ENCODE measurements around the gene RASD2. TPM values are rescaled to one million over a fixed set of nuclear protein-coding genes. Genes with fewer than 3 reads are reported as not detected.
A peak's percentile ranks its signal among the peaks of the same experiment; 100 is the strongest.

RASD2 gene
- total RNA-seq, 2 experiments from 2014 or later: not detected

- Mint-ChIP-seq H3K27ac (no peak overlapping the region), H3K27me3 (peaks cover 4% of the 10 kb centered on the region), H3K4me3 (no peak overlapping the region), H3K4me1 (no peaks in the 10 kb centered on the region), H3K9me3 (no peaks in the 10 kb centered on the region), H3K36me3 (ENCODE audit: low read depth) (no peaks in the 10 kb centered on the region)
- DNase-seq: no peak
- ChIA-PET POLR2A (no interaction called here), CTCF (interaction anchor here (6.3 kb wide), 1 partner anchor 229 kb away, joined by 42 read pairs; no protein-coding TSS in a partner anchor)
These were observed 39.9 kb downstream of the RASD2 start for GRCh38 chr22:35580351-35581022.

- Mint-ChIP-seq H3K36me3 (ENCODE audit: low read depth) (no peaks in the 10 kb centered on the region), H3K27me3 (peaks cover 2% of the 10 kb centered on the region), H3K27ac (no peak overlapping the region), H3K4me1 (no peaks in the 10 kb centered on the region), H3K9me3 (no peaks in the 10 kb centered on the region), H3K4me3 (no peak overlapping the region)
- DNase-seq: no peak
- POLR2A ChIA-PET: no interaction called here
- CTCF ChIA-PET: interaction anchor here (6.3 kb wide), 1 partner anchor 230 kb away, joined by 42 read pairs; no protein-coding TSS in a partner anchor
These were observed 40.4 kb downstream of the RASD2 start for GRCh38 chr22:35581023-35581413.

GRCh38 chr22:35582218-35582860 is 41.7 kb downstream of the RASD2 start:
- no peak for DNase-seq
- Mint-ChIP-seq H3K36me3 (ENCODE audit: low read depth) (no peaks in the 10 kb centered on the region), H3K27ac (no peak overlapping the region), H3K27me3 (no peaks in the 10 kb centered on the region), H3K4me3 (no peak overlapping the region), H3K4me1 (no peaks in the 10 kb centered on the region), H3K9me3 (no peaks in the 10 kb centered on the region)
- CTCF ChIA-PET: interaction anchor here (0.7 to 6.3 kb wide), 9 partner anchors 9 to 234 kb away, joined by 3 to 42 read pairs (median 3); no protein-coding TSS in a partner anchor
- POLR2A ChIA-PET: interaction anchor here (0.6 to 1.0 kb wide), 2 partner anchors 66 to 231 kb away, joined by 3 read pairs; no protein-coding TSS in a partner anchor

- H3K27me3 Mint-ChIP-seq: no peaks in the 10 kb centered on the region
- no peak overlapping the region for H3K27ac Mint-ChIP-seq
- no peaks in the 10 kb centered on the region for H3K36me3 Mint-ChIP-seq (ENCODE audit: low read depth)
- CTCF ChIA-PET: interaction anchor here (0.6 to 6.3 kb wide), 14 partner anchors 9 to 402 kb away, joined by 3 to 42 read pairs (median 3); no protein-coding TSS in a partner anchor
- peak; percentile 48 for DNase-seq
- POLR2A ChIA-PET: interaction anchor here (1.0 kb wide), 1 partner anchor 232 kb away, joined by 3 read pairs; no protein-coding TSS in a partner anchor
- H3K4me1 Mint-ChIP-seq: no peaks in the 10 kb centered on the region
- H3K4me3 Mint-ChIP-seq: no peak overlapping the region
- H3K9me3 Mint-ChIP-seq: no peaks in the 10 kb centered on the region
These were observed 42.4 kb downstream of the RASD2 start for GRCh38 chr22:35582861-35583670.

GRCh38 chr22:35586771-35587170 is 46.1 kb downstream of the RASD2 start:
- Mint-ChIP-seq H3K4me1 (no peaks in the 10 kb centered on the region), H3K27ac (no peak overlapping the region), H3K9me3 (no peaks in the 10 kb centered on the region), H3K27me3 (no peaks in the 10 kb centered on the region), H3K4me3 (no peak overlapping the region), H3K36me3 (ENCODE audit: low read depth) (no peaks in the 10 kb centered on the region)
- no peak for DNase-seq
- ChIA-PET CTCF (no interaction called here), POLR2A (no interaction called here)

- H3K4me3 Mint-ChIP-seq: no peak overlapping the region
- no peak for DNase-seq
- ChIA-PET POLR2A (no interaction called here), CTCF (no interaction called here)
- H3K27me3 Mint-ChIP-seq: no peaks in the 10 kb centered on the region
- H3K36me3 Mint-ChIP-seq (ENCODE audit: low read depth): no peaks in the 10 kb centered on the region
- H3K9me3 Mint-ChIP-seq: no peaks in the 10 kb centered on the region
- H3K27ac Mint-ChIP-seq: no peak overlapping the region
- no peaks in the 10 kb centered on the region for H3K4me1 Mint-ChIP-seq
These were observed 46.8 kb downstream of the RASD2 start for GRCh38 chr22:35587447-35587870.

GRCh38 chr22:35587896-35588295 is 47.3 kb downstream of the RASD2 start:
- CTCF ChIA-PET: no interaction called here
- Mint-ChIP-seq H3K9me3 (no peaks in the 10 kb centered on the region), H3K36me3 (ENCODE audit: low read depth) (no peaks in the 10 kb centered on the region), H3K27me3 (no peaks in the 10 kb centered on the region), H3K4me3 (no peak overlapping the region), H3K4me1 (no peaks in the 10 kb centered on the region), H3K27ac (no peak overlapping the region)
- POLR2A ChIA-PET: no interaction called here
- DNase-seq: no peak

GRCh38 chr22:35589071-35589755 is 48.6 kb downstream of the RASD2 start:
- Mint-ChIP-seq H3K4me3 (no peak overlapping the region), H3K9me3 (no peaks in the 10 kb centered on the region), H3K27ac (no peak overlapping the region), H3K27me3 (no peaks in the 10 kb centered on the region), H3K4me1 (no peaks in the 10 kb centered on the region), H3K36me3 (ENCODE audit: low read depth) (no peaks in the 10 kb centered on the region)
- POLR2A ChIA-PET: no interaction called here
- CTCF ChIA-PET: no interaction called here
- no peak for DNase-seq

GRCh38 chr22:35589756-35590093 is 49.1 kb downstream of the RASD2 start:
- H3K27me3 Mint-ChIP-seq: no peaks in the 10 kb centered on the region
- H3K36me3 Mint-ChIP-seq (ENCODE audit: low read depth): no peaks in the 10 kb centered on the region
- no peaks in the 10 kb centered on the region for H3K4me1 Mint-ChIP-seq
- CTCF ChIA-PET: no interaction called here
- no peak overlapping the region for H3K4me3 Mint-ChIP-seq
- DNase-seq: no peak
- no peaks in the 10 kb centered on the region for H3K9me3 Mint-ChIP-seq
- POLR2A ChIA-PET: no interaction called here
- no peak overlapping the region for H3K27ac Mint-ChIP-seq

- POLR2A ChIA-PET: no interaction called here
- no peaks in the 10 kb centered on the region for H3K36me3 Mint-ChIP-seq (ENCODE audit: low read depth)
- CTCF ChIA-PET: no interaction called here
- no peak overlapping the region for H3K27ac Mint-ChIP-seq
- DNase-seq: no peak
- H3K9me3 Mint-ChIP-seq: no peaks in the 10 kb centered on the region
- H3K4me3 Mint-ChIP-seq: no peak overlapping the region
- H3K4me1 Mint-ChIP-seq: no peaks in the 10 kb centered on the region
- no peaks in the 10 kb centered on the region for H3K27me3 Mint-ChIP-seq
These were observed 50.1 kb downstream of the RASD2 start for GRCh38 chr22:35590634-35591295.

- POLR2A ChIA-PET: no interaction called here
- DNase-seq: no peak
- Mint-ChIP-seq H3K36me3 (ENCODE audit: low read depth) (no peaks in the 10 kb centered on the region), H3K27ac (no peak overlapping the region), H3K27me3 (no peaks in the 10 kb centered on the region), H3K4me3 (no peak overlapping the region), H3K4me1 (no peaks in the 10 kb centered on the region), H3K9me3 (no peaks in the 10 kb centered on the region)
- CTCF ChIA-PET: no interaction called here
These were observed 51.2 kb downstream of the RASD2 start for GRCh38 chr22:35591714-35592417.

- Mint-ChIP-seq H3K36me3 (ENCODE audit: low read depth) (no peaks in the 10 kb centered on the region), H3K4me3 (no peak overlapping the region), H3K9me3 (no peaks in the 10 kb centered on the region), H3K27me3 (no peaks in the 10 kb centered on the region), H3K4me1 (no peaks in the 10 kb centered on the region), H3K27ac (no peak overlapping the region)
- CTCF ChIA-PET: no interaction called here
- POLR2A ChIA-PET: no interaction called here
- DNase-seq: no peak
These were observed 51.9 kb downstream of the RASD2 start for GRCh38 chr22:35592418-35592967.

All from activated CD4-positive, alpha-beta memory T cell treated with anti-CD3 and anti-CD28 coated beads, Interleukin-2, amount 10 ng/mL, durations not matched to agents 7 days and 5 days (primary cell).